Lung (tissue), 12 donors: Measurements from ENCODE around the gene SSR4. TPM values are rescaled to one million over a fixed set of nuclear protein-coding genes. Genes with fewer than 3 reads are reported as not detected.

Experiments used
- ATAC-seq: fragments of 200-7000 bp; cut with Tn5 transposase; one replicate; pipeline ENCODE4 v1.9.1; 2020; ENCODE audit warnings: moderate number of reproducible peaks; ENCODE audit not compliant: insufficient read depth, low FRiP score
- DNase-seq, 3 donors: peaks; one replicate each; pipeline ENCODE4 v3.0.0-alpha.2; 2013 to 2017
- H3K27ac ChIP-seq, 2 donors: one replicate each; pipeline ENCODE4 v1.5.1; 2013; ENCODE audit warnings: mild to moderate bottlenecking in 2 of 2, moderate library complexity in 2 of 2, control low read depth in 1 of 2, inconsistent platforms in 1 of 2, low read depth in 1 of 2, low read length in 1 of 2
- H3K27me3 ChIP-seq, 3 donors: one replicate each; pipeline ENCODE4 v1.5.1; 2013; ENCODE audit warnings: low read length in 2 of 3; ENCODE audit not compliant: control insufficient read depth in 3 of 3, insufficient read depth in 3 of 3
- H3K36me3 ChIP-seq, 4 donors: one replicate each; pipeline ENCODE4 v1.5.1; 2013; ENCODE audit warnings: low read length in 4 of 4, mild to moderate bottlenecking in 1 of 4, moderate library complexity in 1 of 4; ENCODE audit not compliant: control insufficient read depth in 4 of 4, insufficient read depth in 4 of 4
- H3K4me1 ChIP-seq, 5 donors: one replicate each; pipeline ENCODE4 v1.5.1; 2013; ENCODE audit warnings: low read length in 5 of 5, mild to moderate bottlenecking in 2 of 5, moderate library complexity in 1 of 5; ENCODE audit not compliant: control insufficient read depth in 5 of 5, insufficient read depth in 5 of 5
- H3K4me3 ChIP-seq: one replicate; pipeline ENCODE4 v1.5.1; 2013; ENCODE audit warnings: mild to moderate bottlenecking, control low read depth, moderate library complexity
- H3K9ac ChIP-seq, 2 donors: one replicate each; pipeline ENCODE4 v1.5.1; 2013; ENCODE audit warnings: low read length in 2 of 2, control low read depth in 1 of 2; ENCODE audit not compliant: insufficient read depth in 1 of 2
- H3K9me3 ChIP-seq, 4 donors: one replicate each; pipeline ENCODE4 v1.5.1; 2013; ENCODE audit warnings: low read length in 3 of 4, mild to moderate bottlenecking in 1 of 4, moderate library complexity in 1 of 4; ENCODE audit not compliant: control insufficient read depth in 4 of 4, insufficient read depth in 3 of 4
- WGBS, 2 donors: extraction: QIAGEN DNeasy Blood & Tissue Kit; methylation state at CpG; one replicate each; pipeline ENCODE4 v1.1.7; 2013; 5-methylcytosine and 5-hydroxymethylcytosine counted together
- polyA plus RNA-seq, 2 donors: library from polyadenylated mRNA; stranded (reverse); fragments of 200-250 nt; gene quantifications; one replicate each; pipeline ENCODE4 v1.2.1, GENCODE V29; 2013
- total RNA-seq, 2 donors: library from RNA; depleted of rRNA in 1 of 2; stranded (reverse); fragments of >200 nt in 1 of 2; gene quantifications; one replicate each; pipeline ENCODE4 v1.2.1, GENCODE V29; 2014 to 2021
- TF ChIP-seq, protein P1 (sequence below): IDR thresholded peaks from 2 replicates; pipeline ENCODE4 v1.5.1; 2012; ENCODE audit warnings: mild to moderate bottlenecking; ENCODE audit errors: control extremely low read depth, extremely low read depth
- donor health status: control.
- donor health status: control.
- donor health status: Bipolar disorder and iron deficiency.
- donor health status: healthy.
- donor health status: DM: yes; HTN: yes; CAD: no.

SSR4 gene
- total and polyA plus RNA-seq, 4 donors, result 84.2 to 1,008 (median 567) TPM

DNA sequence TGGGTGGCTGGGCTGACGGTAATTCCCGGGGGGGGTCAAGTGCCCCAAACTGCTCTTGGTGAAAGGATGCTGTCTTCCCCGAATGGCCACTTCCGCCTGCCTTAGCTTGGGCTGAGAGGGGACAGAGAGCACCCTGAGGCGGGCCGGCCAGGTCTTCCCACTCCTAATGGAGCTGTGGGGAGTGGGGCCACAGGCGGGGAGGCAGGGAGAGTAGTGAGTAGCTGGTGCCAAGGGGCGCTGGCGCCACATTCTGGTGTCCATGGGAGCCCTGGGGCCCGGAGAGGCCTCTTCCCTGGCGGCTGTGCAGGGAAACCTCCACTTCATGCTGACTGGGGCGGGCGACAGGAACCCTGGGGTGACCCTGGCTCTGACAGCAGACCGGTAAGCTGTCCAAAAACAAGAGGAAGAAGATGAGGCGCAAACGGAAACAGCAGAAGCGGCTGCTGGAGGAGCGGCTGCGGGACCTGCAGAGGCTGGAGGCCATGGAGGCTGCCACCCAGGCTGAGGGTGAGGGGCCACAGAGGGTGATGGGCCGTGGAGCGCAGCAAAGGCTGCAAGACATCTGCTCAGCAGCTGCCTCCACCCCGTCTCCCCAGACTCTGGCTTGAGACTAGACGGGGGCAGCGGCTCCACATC, 11.0 kb upstream of the SSR4 start:
- Histone ChIP-seq H3K27ac (no peak overlapping the region), H3K4me3 (no peak overlapping the region), H3K36me3 (peaks cover 0 to 27% (median 2%) of the 10 kb centered on the region in 4 donors), H3K27me3 (no peaks in the 10 kb centered on the region), H3K9me3 (peaks cover 0 to 4% (median 0%) of the 10 kb centered on the region in 4 donors), H3K9ac (no peak overlapping the region), H3K4me1 (peaks cover 0 to 4% (median 0%) of the 10 kb centered on the region in 5 donors)
- TF ChIP-seq, protein P1, sequence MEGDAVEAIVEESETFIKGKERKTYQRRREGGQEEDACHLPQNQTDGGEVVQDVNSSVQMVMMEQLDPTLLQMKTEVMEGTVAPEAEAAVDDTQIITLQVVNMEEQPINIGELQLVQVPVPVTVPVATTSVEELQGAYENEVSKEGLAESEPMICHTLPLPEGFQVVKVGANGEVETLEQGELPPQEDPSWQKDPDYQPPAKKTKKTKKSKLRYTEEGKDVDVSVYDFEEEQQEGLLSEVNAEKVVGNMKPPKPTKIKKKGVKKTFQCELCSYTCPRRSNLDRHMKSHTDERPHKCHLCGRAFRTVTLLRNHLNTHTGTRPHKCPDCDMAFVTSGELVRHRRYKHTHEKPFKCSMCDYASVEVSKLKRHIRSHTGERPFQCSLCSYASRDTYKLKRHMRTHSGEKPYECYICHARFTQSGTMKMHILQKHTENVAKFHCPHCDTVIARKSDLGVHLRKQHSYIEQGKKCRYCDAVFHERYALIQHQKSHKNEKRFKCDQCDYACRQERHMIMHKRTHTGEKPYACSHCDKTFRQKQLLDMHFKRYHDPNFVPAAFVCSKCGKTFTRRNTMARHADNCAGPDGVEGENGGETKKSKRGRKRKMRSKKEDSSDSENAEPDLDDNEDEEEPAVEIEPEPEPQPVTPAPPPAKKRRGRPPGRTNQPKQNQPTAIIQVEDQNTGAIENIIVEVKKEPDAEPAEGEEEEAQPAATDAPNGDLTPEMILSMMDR, result no peak
- DNase-seq (no peak), ATAC-seq (no peak)
- 82 to 87% methylated on average over 10 to 24 of the region's 24 CpGs for WGBS, 2 donors

DNA sequence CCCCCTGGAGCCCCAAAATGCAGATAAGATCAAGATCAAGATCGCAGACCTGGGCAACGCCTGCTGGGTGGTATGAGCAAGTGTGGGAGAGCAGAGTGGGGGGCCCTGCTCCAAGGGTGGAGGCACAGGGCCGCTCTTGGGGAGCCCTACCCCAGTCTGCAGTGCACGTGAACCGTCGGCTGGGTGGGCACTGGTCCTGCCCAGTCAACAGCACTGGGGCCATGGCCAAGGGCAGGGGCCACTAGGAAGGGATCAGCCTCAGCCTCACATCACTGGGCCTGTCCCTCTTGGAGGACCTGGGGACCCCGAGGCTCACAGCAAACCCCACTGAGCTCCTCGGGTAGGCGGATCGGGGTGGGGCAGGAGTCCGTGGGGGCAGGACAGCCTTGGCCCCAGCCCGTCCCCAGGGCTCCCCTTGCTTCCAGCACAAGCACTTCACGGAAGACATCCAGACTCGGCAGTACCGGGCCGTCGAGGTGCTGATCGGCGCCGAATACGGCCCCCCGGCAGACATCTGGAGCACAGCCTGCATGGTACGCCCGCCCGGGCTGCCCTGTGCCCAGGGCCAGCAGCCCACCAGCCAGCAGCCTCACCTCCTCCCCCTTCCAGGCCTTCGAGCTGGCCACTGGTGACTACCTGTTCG, 10.0 kb upstream of the SSR4 start:
- Histone ChIP-seq H3K36me3 (peaks cover 0 to 28% (median 2%) of the 10 kb centered on the region in 4 donors), H3K9me3 (peaks cover 0 to 4% (median 0%) of the 10 kb centered on the region in 4 donors), H3K4me3 (no peak overlapping the region), H3K27me3 (no peaks in the 10 kb centered on the region), H3K9ac (no peak overlapping the region), H3K4me1 (peaks cover 0 to 4% (median 0%) of the 10 kb centered on the region in 5 donors), H3K27ac (no peak overlapping the region)
- no peak for ATAC-seq
- TF ChIP-seq, protein P1, result no peak
- WGBS, 2 donors, result 89 to 90% methylated on average over 3 to 27 of the region's 27 CpGs
- no peak for DNase-seq

DNA sequence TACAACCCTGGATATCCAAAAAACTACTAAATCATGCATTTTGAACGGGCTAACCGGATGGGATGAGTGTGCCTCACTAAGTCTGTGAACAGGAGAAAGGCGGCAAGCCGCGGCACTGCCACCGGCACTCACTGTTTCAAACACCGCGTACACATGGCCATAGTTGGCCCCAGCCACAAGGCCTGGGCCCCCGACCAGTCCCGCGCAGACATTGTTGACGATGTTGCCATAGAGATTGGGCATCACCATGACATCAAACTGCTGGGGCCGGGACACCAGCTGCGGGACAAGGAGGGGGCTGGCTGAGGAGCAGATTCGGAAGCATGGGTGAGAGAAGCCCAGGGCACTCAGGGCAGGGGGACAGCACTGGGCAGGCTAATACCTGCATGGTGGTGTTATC, 7.8 kb upstream of the SSR4 start:
- no peak overlapping the region for H3K4me3 ChIP-seq
- WGBS, 2 donors, result 90 to 91% methylated on average over 11 to 15 of the region's 15 CpGs
- no peak for DNase-seq
- TF ChIP-seq, protein P1, result no peak
- H3K9me3 ChIP-seq, result peaks cover 0 to 7% (median 0%) of the 10 kb centered on the region in 4 donors
- no peak for ATAC-seq
- H3K4me1 ChIP-seq, result no peaks in the 10 kb centered on the region
- H3K36me3 ChIP-seq, result peaks cover 0 to 28% (median 2%) of the 10 kb centered on the region in 4 donors
- no peaks in the 10 kb centered on the region for H3K27me3 ChIP-seq
- H3K27ac ChIP-seq, result no peak overlapping the region
- H3K9ac ChIP-seq, result no peak overlapping the region
